SU-DHL-6 (cell line): ENCODE results near the gene INPP4B.

Experiments
- EZH2phosphoT487 ChIP-seq: fragments of 200-600 bp; sonication (generic), shearing (Covaris generic); conservative IDR thresholded peaks from 2 replicates; pipeline ENCODE4 v1.6.1; 2018; ENCODE audit warnings: mild to moderate bottlenecking, antibody characterized with exemption, low read length, moderate library complexity, mixed read lengths
- TF ChIP-seq, protein P1 (sequence below): fragments of 200-600 bp; sonication (generic); IDR thresholded peaks from one replicate; pipeline ENCODE4 v1.5.1; 2017; ENCODE audit warnings: antibody characterized with exemption, mild to moderate bottlenecking, low read length, moderate library complexity; ENCODE audit not compliant: insufficient read depth, poor library complexity, severe bottlenecking

DNA sequence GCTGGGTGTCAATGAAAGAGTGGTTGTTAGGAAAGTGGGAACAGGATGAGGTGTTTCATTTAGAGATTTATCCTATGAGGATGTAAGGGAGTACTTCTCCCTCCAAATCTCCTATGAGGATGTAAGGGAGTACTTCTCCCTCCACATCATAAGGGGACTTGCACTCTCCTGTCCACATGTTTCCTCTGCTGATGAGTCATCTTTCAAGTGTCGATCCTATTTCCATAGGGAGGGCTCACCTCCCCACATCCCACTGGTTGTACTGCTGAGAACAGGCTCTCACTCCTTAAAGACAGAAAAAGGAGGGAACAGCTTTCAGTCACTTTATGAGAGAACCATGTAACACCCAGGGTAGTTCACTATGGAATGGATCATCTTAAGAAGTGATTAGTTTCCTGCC lies 65.0 kb downstream of the INPP4B start:
- TF ChIP-seq EZH2phosphoT487, result no peak
- TF ChIP-seq, protein P1, sequence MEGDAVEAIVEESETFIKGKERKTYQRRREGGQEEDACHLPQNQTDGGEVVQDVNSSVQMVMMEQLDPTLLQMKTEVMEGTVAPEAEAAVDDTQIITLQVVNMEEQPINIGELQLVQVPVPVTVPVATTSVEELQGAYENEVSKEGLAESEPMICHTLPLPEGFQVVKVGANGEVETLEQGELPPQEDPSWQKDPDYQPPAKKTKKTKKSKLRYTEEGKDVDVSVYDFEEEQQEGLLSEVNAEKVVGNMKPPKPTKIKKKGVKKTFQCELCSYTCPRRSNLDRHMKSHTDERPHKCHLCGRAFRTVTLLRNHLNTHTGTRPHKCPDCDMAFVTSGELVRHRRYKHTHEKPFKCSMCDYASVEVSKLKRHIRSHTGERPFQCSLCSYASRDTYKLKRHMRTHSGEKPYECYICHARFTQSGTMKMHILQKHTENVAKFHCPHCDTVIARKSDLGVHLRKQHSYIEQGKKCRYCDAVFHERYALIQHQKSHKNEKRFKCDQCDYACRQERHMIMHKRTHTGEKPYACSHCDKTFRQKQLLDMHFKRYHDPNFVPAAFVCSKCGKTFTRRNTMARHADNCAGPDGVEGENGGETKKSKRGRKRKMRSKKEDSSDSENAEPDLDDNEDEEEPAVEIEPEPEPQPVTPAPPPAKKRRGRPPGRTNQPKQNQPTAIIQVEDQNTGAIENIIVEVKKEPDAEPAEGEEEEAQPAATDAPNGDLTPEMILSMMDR, result no peak
